ENCODE results near the gene SNX24. TPM values are rescaled to one million over a fixed set of nuclear protein-coding genes. Genes with fewer than 3 reads are reported as not detected.

Gene SNX24
- total RNA-seq, 4 donors from 2014 or later: 10.7 to 29.9 (median 16.1) TPM

DNA sequence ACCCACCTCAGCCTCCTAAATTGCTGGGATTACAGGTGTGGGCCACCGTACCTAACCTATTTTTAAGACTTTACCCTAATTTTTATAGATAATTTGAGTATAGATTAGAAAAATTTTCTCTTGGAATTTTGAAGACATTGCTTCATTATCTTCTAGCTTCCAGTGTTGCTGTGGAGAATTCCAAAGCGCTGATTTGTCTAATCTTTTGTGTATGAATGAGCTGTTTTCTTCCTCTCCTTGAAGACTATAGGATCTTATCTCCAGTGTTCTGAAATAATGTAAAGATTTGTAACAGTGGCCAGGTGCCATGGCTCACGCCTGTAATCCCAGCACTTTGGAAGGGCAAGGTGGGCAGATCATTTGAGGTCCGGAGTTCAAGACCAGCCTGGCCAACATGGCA is 5.7 kb upstream of the SNX24 start:
- Histone ChIP-seq H3K27me3 (no peaks in the 10 kb centered on the region), H3K9me3 (no peaks in the 10 kb centered on the region), H3K36me3 (no peaks in the 10 kb centered on the region), H3K4me1 (peaks cover 0 to 11% (median 5%) of the 10 kb centered on the region in 4 donors), H3K4me3 (no peak overlapping the region), H3K27ac (no peak overlapping the region)
- intact Hi-C loops (cut with DNase I; ENCODE audit: low total_unique reads): no loop called here
- WGBS, 2 donors (ENCODE audit: low coverage in 1 of 2): 89 to 95% methylated on average over 3 to 4 of the region's 4 CpGs
- in situ Hi-C loops (cut with MboI; ENCODE audit: low pct_ligation_motif_present in 1 of 4, low pct_unique_long_range_greater_than_20kb in 1 of 4, low sequenced_read_pairs in 3 of 4): no loop called here
- TF ChIP-seq POLR2A (IDR thresholded peaks at IDR 0.05) (no peak), POLR2AphosphoS5 (IDR thresholded peaks at IDR 0.05) (no peak), EP300 (IDR thresholded peaks at IDR 0.05; ENCODE audit: low read depth) (no peak)
- TF ChIP-seq, protein P1, sequence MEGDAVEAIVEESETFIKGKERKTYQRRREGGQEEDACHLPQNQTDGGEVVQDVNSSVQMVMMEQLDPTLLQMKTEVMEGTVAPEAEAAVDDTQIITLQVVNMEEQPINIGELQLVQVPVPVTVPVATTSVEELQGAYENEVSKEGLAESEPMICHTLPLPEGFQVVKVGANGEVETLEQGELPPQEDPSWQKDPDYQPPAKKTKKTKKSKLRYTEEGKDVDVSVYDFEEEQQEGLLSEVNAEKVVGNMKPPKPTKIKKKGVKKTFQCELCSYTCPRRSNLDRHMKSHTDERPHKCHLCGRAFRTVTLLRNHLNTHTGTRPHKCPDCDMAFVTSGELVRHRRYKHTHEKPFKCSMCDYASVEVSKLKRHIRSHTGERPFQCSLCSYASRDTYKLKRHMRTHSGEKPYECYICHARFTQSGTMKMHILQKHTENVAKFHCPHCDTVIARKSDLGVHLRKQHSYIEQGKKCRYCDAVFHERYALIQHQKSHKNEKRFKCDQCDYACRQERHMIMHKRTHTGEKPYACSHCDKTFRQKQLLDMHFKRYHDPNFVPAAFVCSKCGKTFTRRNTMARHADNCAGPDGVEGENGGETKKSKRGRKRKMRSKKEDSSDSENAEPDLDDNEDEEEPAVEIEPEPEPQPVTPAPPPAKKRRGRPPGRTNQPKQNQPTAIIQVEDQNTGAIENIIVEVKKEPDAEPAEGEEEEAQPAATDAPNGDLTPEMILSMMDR (IDR thresholded peaks at IDR 0.05): no peak
- DNase-seq: no peak

DNA sequence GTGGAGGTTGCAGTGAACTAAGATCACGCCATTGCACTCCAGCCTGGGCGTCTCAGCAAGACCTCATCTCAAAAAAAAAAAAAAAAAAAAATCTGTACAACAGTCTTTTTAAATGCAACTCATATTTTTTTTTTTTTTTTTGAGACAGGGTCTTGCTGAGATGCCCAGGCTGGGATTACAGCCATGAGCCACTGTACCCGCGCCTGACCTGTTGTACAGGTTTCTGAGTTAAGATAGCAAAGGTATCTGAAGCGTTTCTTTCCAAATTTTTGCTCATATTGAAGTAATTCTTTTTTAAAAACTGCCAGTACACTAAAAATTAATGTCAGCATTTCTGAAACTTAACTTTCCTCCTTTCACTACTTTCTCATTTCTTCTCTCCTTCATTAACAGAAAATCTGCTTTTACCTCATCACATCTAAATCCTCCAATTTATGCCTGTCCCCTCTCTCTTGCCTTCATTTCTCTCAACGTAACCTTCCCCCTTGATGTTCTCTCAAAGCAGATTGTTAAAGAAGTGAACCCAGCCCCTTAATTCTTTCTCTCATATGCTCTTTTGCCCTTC is 3.3 kb upstream of the SNX24 start:
- H3K9me3 ChIP-seq: no peaks in the 10 kb centered on the region
- peaks cover 0 to 26% (median 13%) of the 10 kb centered on the region in 4 donors for H3K4me1 ChIP-seq
- no peak overlapping the region for H3K4me3 ChIP-seq
- TF ChIP-seq POLR2AphosphoS5 (IDR thresholded peaks at IDR 0.05) (no peak), EP300 (IDR thresholded peaks at IDR 0.05; ENCODE audit: low read depth) (no peak), POLR2A (IDR thresholded peaks at IDR 0.05) (no peak)
- TF ChIP-seq, protein P1 (IDR thresholded peaks at IDR 0.05): no peak
- no peak overlapping the region for H3K27ac ChIP-seq
- H3K36me3 ChIP-seq: no peaks in the 10 kb centered on the region
- intact Hi-C loops (cut with DNase I; ENCODE audit: low total_unique reads): no loop called here
- no peak for DNase-seq
- 87 to 96% methylated on average over 6 of the region's 6 CpGs for WGBS, 2 donors (ENCODE audit: low coverage in 1 of 2)
- in situ Hi-C loops (cut with MboI; ENCODE audit: low pct_ligation_motif_present in 1 of 4, low pct_unique_long_range_greater_than_20kb in 1 of 4, low sequenced_read_pairs in 3 of 4): no loop called here
- H3K27me3 ChIP-seq: no peaks in the 10 kb centered on the region

DNA sequence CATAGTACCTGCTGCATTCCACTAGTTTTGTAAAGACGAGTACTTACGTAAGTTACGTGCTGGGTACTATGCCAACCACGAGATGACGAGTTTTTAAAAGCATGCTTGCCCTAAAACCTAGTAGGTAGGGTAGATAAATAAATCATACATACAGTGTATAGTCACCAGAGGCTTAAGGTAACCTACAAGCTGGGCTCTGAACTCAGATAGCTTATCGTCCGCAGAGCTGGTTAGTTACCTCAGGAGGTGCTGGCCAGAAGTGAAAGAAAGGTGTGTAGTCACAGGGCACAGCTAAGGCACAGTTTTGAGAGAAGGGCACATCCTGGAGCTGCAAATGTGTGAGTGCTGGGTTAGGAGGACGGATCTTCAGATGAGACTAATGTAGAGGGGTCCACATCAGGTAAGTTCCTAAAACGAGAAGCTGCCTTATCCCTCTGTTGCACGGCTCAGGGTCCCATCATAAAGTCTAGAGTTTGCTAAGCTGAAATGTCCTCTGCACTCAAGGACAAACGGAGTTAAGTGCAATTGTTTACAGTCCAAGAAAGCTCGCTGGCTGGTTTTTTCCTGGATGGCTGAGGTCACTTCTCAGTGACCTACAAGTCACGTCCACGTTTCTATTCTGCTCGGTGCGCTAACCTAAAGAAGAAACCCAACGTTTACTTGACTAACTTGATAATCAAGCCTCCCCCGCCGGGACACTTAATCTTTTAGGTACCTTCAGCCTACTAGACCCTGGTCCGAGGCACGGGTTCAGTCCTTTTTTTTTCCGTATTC is 1.1 kb upstream of the SNX24 start:
- TF ChIP-seq POLR2AphosphoS5 (IDR thresholded peaks at IDR 0.05) (peak in 1 of 3 donors; percentile 28), POLR2A (IDR thresholded peaks at IDR 0.05) (peak; percentile 36), EP300 (IDR thresholded peaks at IDR 0.05; ENCODE audit: low read depth) (no peak)
- TF ChIP-seq, protein P1 (IDR thresholded peaks at IDR 0.05): no peak
- intact Hi-C loops (cut with DNase I; ENCODE audit: low total_unique reads) (no loop called here), in situ Hi-C loops (cut with MboI; ENCODE audit: low pct_ligation_motif_present in 1 of 4, low pct_unique_long_range_greater_than_20kb in 1 of 4, low sequenced_read_pairs in 3 of 4) (no loop called here)
- H3K4me1 ChIP-seq: peaks cover 0 to 34% (median 15%) of the 10 kb centered on the region in 4 donors
- WGBS, 2 donors (ENCODE audit: low coverage in 1 of 2): 6 to 30% methylated on average over 3 to 22 of the region's 22 CpGs
- H3K9me3 ChIP-seq: no peaks in the 10 kb centered on the region
- no peaks in the 10 kb centered on the region for H3K27me3 ChIP-seq
- H3K4me3 ChIP-seq: peak overlapping the region; percentile 2 to 99 (median 86)
- no peaks in the 10 kb centered on the region for H3K36me3 ChIP-seq
- H3K27ac ChIP-seq: peak overlapping the region; percentile 91 to 97 (median 96)
- peak; percentile 37 for DNase-seq

DNA sequence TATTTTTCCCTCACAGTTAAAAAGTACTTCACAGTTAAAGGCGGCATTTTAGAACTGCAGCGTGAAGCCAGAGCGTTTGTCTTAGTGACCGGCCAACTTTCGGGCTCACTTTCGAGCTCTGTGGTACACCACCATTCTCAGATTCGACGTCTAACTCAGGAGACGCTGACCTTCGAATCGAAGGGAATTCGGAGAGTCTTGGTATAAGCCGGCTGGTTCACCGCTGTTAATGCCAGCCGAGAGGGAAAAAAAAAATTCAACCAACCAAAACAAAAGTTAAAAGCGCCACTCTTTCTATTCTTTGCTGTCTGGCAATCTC is 544 bp upstream of the SNX24 start:
- in situ Hi-C loops (cut with MboI; ENCODE audit: low pct_ligation_motif_present in 1 of 4, low pct_unique_long_range_greater_than_20kb in 1 of 4, low sequenced_read_pairs in 3 of 4): no loop called here
- TF ChIP-seq POLR2A (IDR thresholded peaks at IDR 0.05) (no peak), POLR2AphosphoS5 (IDR thresholded peaks at IDR 0.05) (no peak)
- H3K36me3 ChIP-seq: no peaks in the 10 kb centered on the region
- 0% methylated on average over 11 to 16 of the region's 16 CpGs for WGBS, 2 donors (ENCODE audit: low coverage in 1 of 2)
- intact Hi-C loops (cut with DNase I; ENCODE audit: low total_unique reads): no loop called here
- H3K4me1 ChIP-seq: peaks cover 0 to 34% (median 15%) of the 10 kb centered on the region in 4 donors
- peak overlapping the region; percentile 91 to 97 (median 96) for H3K27ac ChIP-seq
- no peaks in the 10 kb centered on the region for H3K27me3 ChIP-seq
- DNase-seq: no peak
- no peaks in the 10 kb centered on the region for H3K9me3 ChIP-seq
- peak overlapping the region; percentile 2 to 99 (median 86) for H3K4me3 ChIP-seq
